Amniotic stem cell (primary cell): Measurements from ENCODE around the gene TRAPPC12.
A peak's percentile ranks its signal among the peaks of the same experiment; 100 is the strongest.
"Not testable (repeated sequence)": the region's sequence is repeated elsewhere in the genome, so short reads cannot be mapped to it uniquely, and the experiment has no call there.

Experiments
- DNase-seq: peaks from one replicate; lab custom pipeline; 2025; lab: John Stamatoyannopoulos, UW

TRAPPC12 gene

DNA sequence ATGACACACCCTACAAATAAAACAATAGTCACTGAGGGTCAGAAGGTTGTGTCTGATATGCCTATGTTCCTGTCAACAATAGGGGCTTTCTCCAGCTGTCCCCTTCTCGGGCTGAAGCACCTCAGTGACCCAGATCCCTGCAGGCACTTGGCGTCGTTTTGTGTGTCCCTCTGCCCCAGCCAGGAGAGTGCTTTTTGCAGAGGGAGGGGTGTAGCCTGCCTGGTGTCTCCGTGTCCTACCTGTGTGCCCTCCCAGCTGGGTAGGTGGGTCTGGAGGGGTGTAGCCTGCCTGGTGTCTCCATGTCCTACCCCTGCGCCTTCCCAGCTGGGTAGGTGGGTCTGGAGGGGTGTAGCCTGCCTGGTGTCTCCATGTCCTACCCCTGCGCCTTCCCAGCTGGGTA lies 74.5 kb downstream of the TRAPPC12 start:
- DNase-seq, result not testable (repeated sequence)

DNA sequence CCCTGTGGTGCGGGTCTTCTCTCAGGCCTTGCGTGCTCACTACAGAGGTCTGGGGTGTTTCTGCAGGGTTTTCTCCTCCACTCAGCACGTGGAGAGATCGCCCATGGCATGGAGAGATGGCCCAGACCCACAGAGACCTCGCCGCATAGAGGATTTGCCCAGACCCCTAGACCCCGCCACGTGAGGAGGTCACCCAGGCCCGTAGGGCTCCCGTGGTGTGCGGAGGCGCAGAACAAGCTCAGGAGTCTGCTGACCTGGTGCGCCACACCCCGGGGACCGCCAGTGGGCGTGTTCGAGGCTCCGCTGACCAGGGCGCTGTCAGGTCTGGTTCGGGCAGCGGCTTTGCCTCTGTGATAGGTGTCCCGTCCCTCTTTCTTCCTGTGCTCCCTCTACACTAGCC lies 75.3 kb downstream of the TRAPPC12 start:
- DNase-seq, result no peak

DNA sequence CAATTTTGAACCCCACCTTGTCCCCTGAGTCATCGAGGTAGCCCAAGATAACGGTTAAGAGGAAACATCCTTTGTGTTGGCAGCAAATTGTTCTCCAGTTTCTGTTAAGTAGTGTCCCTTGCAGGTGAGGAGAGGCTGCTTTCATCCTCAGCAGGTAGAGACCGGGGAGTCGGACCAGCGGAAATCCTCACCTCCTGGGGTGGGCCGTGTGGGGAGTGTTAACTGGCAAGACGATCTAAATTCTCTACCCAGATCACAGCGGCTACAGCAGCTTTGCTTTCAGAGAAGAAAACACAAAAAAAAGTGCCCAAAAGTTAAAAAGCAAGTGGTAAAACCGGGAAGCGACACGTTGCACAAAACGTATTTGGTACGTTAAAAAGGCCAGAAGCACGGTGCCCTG lies 76.6 kb downstream of the TRAPPC12 start:
- DNase-seq, result no peak

DNA sequence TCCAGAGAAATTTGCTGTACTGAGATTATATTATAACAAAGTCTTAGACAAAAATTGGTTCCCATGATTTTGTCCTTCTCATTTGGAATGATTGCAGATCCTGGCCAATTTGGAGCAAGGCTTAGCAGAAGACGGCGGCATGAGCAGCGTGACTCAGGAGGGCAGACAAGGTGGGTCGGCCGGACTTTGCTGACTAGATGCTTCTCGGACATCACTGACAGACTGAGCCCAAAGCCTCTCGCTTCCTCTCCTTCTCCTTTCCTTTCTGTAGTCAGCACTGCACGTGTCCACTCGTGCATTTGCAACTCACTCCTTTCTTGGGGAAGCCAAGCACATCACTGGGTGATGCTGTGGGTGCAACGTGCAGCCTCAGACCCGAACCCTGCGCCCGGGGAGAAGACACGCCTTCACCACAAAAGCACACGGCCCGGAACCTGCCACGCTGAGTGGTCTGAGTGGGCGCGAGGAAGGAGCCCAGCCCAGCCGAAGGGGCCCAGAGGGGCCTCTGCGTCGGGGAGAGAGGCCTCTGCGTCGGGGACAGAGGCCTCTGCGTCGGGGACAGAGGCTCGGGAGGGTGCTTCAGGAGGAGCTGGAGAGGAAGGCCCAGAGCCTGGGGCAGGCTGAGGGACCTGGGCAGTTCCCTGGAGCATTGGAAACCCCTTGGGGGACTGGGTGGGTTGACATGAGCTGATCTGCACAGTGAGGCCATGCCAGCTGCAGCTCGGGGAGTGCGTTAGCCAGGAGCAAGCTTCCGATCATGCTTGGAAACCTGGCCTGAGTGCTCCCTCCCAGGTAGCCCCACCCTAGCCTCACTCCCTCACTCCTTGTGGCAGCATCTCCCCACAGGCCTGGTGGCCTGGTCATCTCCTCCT lies 78.3 kb downstream of the TRAPPC12 start:
- no peak for DNase-seq

DNA sequence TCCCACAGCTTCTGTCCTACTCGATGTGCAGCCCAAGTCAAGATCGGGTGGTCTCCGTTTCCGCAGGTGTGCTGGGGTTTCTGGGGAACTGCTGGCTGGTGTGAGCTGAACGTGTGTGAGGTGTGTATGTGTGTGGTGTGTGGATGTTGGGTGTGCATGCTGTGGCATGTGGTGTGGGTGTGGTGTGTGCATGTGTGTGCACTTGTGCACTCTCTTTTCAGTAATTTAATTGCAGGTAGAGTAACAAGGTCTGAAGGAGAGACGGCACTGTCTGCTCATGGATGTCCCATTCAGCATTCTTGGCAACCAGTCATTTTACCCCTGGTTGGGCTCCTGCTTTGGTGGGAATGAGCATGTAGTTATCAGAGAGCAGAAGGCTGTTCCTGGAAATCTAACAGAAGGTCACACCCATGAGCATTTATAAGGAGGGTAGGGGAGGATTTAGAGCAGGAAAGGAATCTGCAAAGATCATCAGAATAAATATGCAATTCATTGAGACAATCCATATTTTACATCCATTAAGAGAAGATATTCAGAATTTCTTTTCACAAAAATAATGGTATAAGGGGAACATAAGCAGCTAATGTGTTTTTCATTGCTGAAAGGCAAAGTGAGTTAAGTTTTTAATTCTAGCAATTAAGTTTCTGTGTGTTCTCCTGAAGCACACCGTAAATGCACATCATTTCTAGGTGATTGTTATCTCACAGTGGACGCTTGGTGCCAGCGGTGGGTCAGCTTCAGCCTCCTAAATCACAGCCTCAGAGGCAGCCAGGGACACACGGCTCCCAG lies 79.1 kb downstream of the TRAPPC12 start:
- DNase-seq, result no peak

DNA sequence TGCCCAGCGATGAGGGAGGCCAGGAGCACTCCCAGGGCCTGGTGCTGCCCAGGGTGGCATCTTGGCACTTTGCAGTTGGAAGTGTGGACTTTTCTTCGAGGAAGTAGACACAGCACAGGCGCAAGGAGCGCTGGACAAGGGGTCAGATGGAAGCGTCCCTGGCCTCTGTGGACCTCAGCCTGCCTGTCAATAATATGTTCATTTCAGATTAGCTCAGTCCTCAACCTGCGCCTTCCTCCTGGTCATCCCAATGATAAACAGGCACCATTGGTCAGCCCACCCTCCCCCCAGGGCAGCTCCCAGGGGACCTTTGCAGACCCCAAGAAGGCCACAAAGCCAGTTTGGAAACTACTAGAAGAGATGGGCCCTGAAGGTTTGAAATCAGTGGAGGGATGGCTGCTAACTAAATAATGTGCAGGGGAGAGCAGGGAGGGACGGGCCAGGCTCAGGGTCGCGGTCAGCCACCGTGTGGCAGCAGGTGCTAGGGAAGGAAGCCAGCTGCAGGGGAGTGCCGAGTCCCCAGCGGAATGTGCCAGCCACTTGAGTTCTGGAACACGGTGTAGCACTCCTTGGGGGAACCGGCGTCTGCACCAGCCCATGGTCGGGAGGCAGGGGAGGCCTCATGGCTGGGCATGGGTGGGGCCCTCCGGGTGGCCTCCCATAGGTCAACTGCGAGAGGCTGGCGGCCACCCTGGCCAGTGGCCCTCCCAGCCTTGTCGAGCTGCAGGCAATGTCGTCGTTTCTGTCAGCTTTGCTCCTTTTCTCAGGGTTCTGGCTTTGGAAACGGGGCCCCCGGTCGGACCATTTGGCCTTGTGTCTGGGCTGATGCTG lies 79.9 kb downstream of the TRAPPC12 start:
- DNase-seq, result no peak

DNA sequence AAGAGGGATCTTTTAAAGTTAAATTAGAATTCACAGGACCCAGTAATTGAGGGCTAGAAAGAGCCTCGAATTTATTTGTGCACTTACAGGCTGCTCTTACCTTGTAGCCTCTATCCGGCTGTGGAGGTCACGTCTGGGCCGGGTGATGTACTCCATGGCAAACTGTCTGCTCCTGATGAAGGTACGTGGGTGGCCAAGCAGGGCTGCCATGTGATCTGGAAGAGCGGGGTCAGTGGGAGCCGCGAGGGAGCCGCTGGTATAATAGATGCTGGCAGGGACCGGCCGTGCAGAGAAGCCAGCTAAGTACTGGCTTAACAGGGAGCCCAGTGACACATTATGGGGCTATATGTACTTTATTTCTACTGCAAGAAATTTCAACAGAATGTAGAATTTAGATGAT lies 80.7 kb downstream of the TRAPPC12 start:
- no peak for DNase-seq

DNA sequence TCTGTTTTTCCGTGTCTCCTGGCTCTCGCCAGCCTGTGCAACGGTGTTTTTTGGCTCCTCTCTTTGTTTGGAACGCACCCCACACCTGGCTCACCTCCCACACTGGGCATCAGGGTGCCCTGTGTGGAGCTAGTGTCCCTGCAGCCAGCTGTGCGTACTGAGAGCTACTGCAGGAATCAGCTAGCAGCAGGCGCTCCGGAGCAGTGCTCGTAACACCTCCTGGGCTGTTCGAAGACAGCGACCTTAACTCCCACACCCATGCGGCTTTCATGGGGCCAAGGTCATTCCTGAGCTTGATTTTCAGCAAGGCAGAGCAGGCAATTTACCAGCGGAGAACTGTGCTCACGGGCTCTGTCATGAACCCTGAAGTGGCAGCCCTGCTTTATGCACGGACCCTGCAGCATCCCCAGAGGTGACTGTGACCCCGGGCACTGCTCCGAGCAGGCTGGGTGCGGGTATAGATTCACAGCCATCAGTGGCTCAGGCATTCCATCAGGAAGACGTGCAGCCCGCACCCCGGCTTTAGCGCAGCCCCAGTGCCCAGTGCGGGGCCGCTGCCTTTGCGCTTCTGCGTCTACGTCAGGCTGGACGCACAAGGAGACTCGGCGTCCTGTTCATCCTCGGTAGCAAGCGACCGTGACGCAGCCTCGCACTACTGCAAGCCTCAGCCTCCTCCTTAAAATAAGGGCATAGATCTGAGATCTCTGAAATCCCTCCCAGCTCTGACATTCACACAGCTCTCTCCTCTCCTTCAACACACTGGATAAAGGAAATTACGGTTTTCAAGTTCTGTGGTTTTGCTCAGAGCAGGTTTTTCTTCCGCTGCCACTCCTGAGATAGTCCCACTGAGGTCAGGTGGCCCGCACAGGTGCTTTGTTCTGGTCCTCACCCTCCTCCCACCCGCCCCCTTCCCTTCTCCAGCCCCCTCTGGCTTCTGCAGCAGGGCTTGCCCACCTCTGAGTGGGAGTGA lies 81.6 kb downstream of the TRAPPC12 start:
- DNase-seq, result no peak

DNA sequence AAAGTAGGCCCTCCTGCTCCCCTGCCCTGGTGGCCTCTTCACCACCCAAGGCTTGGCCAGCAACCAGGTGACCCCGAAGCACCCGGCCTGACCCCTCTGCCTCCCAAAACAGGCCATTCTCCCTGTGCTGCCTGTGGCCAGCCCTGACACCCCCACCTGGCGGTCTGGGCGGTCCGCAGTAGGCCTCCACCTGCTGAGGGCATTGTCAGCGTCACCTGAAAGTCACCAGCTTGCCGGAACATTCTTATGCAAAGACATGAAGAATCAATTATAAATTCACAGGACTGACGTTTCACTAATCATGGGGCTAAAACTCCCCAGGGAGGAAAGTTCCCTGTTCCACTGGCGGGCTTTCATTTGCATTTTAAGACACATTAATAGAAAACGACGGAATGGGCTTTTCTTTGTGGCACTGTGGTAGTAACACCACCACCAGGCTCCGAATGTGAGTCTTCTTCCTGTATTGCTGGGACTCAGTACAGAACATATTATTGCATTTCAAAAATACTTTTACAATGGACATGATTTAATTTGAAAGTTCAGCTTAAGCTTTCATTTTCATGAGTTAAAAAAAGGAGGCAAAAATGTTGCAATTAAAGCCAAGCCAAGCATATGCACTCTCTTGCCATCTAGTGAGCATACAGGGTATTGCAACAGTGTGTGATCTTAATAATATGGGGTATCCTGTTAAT lies 82.5 kb downstream of the TRAPPC12 start:
- peak; percentile 4 for DNase-seq

DNA sequence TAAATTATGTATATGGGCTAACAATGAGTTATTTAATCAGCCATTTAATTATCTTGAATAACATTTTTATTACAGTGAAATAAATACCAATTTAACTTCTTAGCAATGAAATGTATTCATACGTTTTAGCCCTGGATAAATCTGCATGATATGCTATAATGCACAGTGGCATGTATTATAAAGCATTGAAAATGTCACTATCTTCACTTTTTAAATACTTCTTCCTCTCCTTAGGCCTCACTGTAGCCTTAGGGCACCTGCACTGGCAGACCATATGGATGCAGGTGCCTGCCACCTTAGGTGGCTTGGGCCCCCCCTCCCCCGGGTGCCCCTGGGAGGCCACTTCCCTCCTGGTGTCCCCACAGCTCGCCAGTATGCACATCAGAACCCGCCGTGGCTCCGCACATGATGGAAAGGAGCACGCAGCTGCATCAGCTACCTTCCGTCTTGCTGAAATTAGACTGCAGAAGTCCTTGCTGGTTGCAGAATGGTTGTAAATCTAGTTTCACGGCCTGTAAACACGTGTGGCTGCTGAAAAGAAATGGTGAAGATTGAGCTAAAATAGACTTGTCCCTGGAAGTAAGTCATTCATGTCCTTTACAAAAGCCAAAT lies 83.1 kb downstream of the TRAPPC12 start:
- DNase-seq, result no peak

DNA sequence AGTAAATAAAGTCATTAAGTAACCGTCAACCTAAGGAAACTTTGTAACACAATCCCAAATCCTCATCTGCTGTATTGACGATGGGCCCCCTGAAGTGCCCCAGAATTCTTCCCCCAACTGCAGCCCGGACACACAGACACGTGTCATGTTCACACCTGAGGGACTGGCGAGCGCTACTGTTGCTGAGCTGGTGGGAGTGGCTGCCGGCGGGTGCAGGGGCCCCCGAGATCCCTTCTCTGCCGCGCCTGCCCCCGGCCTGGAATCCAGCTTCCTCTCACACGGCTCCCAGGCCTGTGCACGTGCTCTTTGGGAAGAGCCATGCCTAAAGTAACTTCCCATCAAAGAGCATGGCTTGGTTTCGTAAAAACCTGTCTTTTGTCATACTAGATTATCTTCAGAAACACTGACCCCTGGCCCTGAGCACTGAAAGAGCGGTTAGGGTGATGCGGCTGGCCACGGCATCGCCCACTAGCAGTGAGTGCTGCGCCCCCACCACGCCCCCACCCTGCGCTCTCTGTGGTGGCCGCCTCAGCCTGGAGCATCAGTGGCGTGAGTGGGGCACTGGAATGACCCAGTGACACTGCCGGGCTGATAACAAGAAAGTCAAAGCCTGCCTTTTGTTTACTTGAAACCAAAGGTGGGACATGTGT lies 83.8 kb downstream of the TRAPPC12 start:
- DNase-seq, result no peak

DNA sequence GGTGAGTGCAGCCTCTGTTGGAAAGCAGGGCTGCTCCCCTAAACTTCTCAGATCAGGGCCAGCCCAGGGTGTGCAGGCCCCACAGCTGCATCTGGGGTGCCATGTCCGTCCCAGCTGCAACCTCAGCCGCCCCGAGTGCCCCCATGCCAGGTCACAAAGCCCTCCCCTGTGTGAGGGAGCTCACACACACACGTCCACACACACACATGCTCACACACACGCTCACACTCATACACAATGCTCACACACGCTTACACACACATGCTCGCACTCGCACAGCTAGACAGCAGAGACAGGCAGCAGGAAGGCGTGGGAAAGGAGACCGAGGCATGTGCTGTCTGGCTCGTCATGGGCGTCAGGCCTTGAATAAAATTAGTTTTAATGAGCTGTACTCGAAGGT lies 84.5 kb downstream of the TRAPPC12 start:
- no peak for DNase-seq

DNA sequence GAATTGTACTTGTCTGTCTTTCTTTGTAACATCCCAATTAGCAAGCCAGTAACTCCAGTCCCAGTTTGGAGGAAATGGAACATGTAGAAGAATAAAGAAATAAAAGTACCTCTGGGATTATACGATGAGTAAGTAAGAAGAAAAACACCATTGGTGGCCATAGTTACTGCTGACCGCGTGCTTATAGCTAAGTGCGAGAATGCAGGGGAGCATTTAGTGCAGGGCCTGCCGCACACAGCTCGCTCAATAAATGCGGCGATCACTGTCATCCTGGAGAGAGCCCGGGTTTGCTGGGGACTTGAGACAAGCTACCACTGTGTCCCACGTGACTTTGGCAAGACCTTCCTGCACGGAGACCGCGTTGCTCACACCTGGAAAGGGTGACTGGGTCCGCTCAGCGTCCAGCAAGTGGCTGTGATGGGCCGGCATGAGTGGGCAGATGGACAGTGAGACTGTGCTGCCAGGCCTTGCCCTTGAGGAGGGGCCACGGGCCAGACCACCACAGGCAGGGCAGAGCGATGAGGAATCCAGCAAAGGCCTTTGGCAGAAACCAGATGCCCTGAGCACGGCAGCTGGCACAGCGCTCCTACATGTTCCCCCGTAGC lies 85.0 kb downstream of the TRAPPC12 start:
- DNase-seq, result no peak

DNA sequence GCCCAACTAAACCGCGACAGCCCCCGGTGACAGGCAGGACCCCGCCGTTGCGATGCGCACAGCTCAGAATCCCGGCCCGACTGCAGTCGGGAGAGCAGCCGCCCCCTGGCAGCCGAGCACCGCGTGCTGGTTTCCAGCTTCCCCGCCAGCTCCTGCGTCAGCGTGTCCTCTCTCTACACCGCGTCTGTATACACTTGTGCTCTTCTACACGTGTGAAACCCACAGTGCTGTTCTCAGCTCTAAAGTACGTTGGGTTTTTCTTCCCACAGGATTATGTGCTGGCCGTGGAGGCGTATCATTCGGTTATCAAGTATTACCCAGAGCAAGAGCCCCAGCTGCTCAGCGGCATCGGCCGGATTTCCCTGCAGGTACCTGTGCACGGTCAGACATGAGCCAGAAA lies 85.8 kb downstream of the TRAPPC12 start:
- DNase-seq, result no peak

DNA sequence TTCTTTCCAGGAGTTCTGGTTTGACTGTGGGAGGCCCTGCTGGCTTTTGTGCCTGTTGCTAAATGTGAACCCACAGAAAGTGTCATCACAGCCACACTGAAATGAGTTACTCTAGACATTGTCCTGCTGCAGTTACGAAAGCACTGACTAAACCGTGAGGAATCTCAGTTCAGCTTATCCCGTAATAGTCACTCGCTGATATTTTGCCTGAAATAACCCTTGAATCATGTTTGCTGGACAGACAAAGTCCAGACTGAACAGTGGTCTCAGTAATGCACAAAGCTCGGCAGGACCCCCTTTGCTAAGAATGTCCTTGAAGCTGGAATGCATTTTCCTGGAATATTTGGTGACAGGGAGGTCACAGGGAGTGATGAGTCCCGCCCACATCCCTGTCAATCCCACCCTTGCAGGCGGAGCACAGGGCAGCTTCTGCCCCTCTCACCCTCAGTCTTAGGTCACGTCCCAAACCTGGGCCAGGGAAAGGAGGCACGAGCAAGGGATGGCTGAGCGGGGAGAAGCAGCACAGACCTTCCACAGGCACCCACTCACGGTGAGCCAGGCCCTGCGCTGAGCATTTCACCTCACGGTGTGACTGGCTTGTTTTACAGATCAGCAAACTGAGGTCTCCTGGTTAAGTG lies 86.5 kb downstream of the TRAPPC12 start:
- peak; percentile 70 for DNase-seq

DNA sequence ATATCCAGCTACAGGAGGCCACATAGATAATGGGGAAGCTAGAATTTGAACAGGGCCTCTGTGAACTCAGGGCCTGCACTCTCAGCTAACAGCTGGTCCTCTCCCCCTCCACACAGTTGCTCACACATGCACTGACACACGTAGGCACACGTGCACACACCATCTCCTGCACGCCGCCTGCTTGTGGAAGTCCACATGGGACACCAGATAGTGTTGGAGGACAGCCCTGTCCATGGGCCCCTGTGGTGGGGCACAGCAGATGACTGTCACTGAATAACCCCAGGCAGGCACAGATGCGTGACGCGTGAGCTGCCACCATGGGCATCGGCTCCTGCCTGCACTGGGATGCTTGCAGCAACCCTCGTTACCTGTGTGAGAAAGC lies 87.0 kb downstream of the TRAPPC12 start:
- DNase-seq, result no peak

DNA sequence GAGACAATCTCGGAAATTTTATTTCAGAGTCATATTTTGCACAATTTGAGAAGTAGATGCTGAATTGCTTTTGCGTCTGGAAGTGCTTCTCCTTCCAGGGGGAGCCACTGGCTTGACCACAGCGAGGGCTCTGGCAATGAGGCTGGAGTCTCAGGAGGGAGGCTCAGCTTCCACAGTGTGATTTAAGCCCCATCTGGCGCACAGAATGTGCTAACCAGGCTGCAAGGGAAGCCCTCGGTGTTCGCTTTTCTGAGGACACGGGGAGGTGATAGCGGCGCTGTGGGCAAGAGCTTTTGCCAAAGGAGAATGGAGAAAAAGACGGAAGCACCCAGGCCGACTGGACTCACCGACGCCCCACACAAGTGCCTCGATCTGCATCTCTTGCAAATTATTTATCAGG lies 87.5 kb downstream of the TRAPPC12 start:
- DNase-seq, result no peak

DNA sequence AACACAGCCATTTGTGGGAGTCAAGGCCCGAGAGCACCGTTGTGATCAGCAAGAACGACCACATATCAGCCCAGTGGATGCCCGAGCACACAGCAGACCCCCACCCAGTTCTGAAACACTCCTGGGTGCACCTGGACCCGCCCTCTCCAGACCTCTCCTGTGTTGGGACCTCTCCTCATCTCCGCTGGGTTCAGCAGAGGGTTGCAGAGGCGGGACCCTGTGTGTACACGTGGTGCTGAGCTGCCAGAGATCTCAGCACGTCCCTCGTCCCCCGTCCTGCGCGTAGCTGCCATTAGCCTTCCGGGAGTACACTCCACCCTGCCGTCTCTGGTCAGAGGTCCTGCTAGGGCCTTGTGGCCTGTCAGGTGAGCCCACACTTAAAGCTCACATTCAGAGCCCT lies 88.2 kb downstream of the TRAPPC12 start:
- no peak for DNase-seq
